ENCODE data around the gene CCDC178.
"Not testable (repeated sequence)": the region's sequence is repeated elsewhere in the genome, so short reads cannot be mapped to it uniquely, and the experiment has no call there.

The CCDC178 gene

GRCh38 chr18:32975163-32975436 lies 465.4 kb downstream of the CCDC178 start:
- no peak for DNase-seq

DNA sequence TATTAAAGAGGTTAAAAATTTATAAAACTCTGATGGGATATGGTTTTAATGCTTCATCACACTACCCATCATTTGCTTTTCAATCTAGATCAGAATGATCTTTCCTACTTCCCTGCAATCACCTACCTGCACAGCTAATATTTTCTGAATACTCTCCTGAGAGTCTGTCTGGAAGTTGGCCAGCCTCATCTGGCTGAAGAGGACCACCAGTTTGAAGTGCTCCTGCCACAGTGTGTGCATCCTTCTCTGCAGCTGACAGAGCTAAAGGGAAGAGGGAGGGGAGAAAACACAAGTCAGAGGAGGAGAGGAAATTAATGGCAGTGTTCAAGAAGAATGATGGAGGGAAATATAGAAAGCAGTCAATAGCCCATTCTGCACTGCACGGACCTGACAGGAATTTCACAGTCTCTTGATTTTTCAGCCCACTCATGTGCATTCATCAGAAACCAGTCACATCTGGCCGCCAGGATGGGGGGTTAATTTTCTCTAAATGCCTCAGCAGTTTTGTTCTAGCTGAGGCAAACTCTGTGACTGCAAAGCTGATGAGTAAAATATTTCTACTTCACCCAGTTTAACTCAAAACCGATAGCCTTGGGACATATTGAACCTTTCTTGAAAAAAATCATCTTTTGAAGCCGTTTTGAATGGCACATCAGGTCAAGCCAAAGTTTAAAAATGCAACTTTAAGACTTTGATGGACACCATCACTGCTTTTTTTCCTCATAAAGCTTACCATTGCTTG lies 465.9 kb downstream of the CCDC178 start:
- no peak for DNase-seq

DNA sequence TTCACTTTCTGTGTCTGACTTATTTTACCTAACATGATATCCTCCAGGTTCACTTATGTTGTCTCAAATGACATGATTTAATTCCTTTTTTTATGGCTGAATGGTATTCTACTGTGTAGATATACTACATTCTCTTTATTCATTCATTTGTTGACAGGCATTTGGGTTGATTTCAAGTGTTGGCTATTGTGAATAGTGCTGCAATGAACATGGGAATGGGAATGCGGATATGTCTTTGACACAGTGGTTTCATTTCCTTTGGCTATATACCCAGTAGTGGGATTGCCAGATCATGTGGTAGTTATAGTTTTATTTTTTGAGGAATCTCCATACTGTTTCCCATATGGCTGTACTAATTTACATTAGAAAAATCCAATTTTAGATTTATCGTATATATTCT lies 472.3 kb downstream of the CCDC178 start:
- no peak for DNase-seq

GRCh38 chr18:32966141-32966540 lies 474.4 kb downstream of the CCDC178 start:
- no peak for DNase-seq

GRCh38 chr18:32961538-32961937 lies 479.0 kb downstream of the CCDC178 start:
- DNase-seq, result no peak

- DNase-seq, result no peak
Measured at GRCh38 chr18:32958746-32959145, 481.8 kb downstream of the CCDC178 start.

DNA sequence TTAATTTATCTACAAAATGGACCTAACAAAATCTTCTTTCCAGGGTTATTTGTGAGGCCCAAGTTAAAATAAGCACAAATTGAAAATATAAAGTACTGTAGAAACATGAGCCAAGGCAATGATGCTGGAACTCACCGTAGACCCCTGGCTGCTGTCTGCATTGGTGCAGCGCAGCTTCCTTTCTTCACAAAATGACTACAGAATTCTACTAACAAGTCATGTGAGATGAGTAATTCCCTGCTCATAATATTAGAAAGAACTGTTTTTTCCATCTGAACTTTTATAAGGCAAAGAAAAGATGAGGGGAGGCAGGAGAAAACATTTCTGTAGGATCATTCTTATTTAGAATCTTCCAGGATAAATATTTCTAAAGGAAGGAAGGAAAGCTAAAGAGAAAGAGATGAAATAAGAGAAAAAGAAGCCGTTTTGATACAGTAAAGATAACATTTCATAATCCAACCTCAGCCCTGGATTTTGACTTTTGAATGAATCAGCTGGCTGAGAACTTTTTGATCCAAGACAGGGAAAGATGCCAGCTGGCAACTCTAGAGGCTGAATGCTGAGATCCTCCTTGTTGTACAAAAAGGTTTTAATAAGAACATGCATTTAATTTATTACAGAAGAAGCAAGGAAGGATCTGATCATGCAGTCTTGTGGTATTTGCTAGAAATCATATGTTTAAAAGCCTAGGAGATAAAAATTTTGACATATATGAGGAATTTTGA lies 483.8 kb downstream of the CCDC178 start:
- DNase-seq, result no peak

- not testable (repeated sequence) for DNase-seq
Measured at GRCh38 chr18:32952318-32952717, 488.2 kb downstream of the CCDC178 start.

DNA sequence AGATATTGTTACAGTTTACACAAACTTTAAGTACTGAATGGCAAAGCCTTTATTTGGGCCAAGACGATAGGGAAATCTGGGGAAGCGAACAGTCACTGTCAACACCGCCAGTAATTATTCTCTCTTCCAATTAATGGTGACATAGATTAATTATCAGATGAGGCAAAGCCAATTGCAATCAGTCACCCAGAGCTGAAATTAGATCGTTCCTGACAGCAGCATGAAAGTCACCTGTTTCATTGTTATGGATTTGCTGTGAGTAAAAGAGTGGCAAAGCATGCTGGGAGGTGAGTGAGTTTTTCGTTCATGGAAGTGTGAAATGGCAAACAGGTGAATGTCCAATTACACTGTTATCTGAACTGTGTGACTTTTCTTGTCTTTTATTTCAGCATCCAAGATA lies 502.9 kb downstream of the CCDC178 start:
- DNase-seq, result no peak

DNA sequence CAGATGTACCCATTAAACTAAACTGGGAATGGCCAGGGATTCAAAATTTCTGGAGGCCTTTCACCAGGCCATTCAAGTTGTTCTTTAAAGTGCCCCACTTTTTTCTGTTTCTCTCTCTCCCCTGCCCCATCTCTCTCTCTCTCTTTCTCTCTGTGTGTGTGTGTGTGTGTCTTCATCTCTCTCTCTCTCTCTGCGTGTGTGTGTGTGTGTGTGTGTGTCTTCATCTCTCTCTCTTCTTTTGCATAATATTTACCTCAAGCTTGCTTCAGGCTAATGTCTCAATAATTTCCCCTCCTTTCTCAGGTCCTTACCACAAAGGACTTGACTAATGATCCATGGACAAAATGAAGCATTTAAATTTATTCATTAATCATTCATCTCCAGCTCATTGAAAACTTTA lies 503.5 kb downstream of the CCDC178 start:
- no peak for DNase-seq

DNA sequence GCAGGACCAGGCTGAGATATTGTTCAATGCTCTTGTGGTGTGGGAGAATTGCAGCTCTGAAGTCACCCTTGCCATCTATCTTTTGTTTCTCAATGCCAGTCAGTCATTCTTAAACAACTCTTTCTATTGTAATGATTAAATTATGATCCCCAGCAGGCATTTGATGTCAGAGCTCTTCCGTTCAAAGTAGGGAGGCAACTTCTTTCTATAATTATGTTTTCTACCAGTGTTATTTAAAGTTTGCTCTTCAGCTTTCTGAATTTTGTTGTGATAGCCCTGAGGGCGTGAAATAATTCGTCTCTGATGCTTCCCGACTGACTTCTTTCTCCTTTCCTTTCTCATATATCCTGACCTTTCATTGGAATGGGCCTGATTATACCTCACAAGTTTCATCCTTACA lies 506.3 kb downstream of the CCDC178 start:
- no peak for DNase-seq

DNA sequence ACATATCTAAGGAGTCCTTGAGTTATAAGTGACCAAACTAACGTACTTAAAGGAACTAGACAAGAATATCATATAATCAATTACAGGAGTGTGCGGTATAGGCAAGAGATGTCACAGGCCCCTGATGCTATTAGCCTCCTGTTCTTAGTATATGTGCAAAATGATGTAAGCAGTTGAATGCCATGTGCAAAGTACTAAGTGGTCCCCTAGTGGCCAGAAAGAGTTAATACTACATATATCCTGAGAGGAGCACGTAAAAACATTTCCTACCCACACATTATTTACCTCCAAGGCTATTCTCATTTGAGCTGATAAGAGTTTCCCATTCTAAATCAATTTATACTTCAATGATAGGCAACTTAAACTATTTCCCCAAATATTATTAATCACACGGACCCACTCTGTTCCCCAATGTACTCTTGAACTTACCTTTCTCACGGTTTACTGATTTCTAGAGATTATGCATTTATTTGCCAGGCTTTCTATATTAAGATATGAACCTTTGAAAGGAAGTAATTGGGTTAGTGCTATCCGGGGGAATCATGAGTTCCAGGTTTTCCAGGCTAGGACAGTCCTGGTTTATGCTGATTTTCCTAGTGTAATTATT lies 509.7 kb downstream of the CCDC178 start:
- DNase-seq, result no peak

DNA sequence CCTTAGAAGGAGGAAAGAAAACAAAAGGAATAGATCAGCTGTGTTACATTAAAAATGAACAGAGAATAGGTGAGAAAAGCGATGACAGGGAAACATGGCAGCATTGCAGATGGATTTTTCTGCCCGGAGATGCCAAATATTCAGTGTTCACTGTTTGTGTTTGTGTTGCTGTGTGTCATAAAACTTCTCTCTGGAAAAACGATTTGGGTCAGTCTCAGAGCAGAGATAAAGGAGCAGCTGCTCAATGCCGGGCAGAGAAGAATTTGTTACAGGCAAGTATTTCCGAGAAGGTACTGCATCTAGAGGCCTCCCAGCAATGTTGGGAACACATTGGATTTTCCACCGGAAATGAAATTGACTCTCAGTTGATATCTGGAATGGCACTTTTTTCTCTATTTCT lies 511.3 kb downstream of the CCDC178 start:
- no peak for DNase-seq

- DNase-seq, result no peak
Measured at GRCh38 chr18:32922951-32923430, 517.5 kb downstream of the CCDC178 start.

- no peak for DNase-seq
Measured at GRCh38 chr18:32920796-32921787, 519.4 kb downstream of the CCDC178 start.

- no peak for DNase-seq
Measured at GRCh38 chr18:32919799-32920198, 520.7 kb downstream of the CCDC178 start.

- DNase-seq, result no peak
Measured at GRCh38 chr18:32918692-32919250, 521.8 kb downstream of the CCDC178 start.

DNA sequence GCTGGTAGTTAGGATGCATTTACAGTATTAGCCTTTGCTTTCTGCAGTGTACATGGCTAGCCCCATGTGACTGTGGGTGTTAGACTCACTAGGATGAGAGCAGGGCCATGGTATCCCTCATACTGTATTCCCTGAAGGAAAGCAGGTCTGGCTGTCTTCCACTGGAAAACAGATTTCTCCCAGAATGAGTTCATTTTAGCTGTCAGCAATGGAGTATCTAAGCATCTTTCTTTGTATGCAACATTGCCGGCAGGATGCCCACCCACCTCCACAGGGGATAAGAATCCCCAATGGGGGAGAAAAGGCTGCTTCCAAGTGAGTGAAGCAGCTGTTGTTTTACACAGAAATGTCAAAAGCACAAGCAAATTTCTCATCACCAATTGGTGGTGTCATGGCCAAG lies 525.0 kb downstream of the CCDC178 start:
- no peak for DNase-seq

DNA sequence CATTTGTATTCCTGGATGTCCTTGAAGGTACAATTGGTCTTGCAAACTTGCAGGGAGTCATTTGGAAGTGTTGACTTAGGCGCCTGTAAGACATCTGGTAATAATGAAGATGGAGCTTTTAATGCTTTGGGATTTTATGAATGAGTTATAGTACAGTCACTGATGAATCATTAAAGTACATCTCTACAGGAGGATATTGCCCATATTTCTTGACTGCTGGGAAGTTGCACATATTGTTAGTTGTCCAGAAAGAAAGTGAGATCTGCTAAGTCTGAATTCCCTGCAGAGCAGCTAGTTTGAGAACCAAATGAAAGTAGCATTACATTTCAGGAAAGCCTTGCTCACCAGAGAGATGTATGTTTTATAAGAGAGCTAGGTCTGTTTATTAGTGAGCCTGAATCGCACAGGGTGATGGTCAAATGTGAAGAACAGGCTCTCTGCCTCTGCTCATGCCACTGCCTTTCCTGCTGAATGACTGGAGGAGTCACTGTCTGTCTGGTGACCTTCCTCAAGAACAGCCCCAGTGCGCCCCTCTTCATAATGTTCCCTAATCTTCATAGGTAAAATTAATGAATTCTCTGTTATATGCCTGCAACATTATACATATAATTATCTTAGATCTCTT lies 528.7 kb downstream of the CCDC178 start:
- DNase-seq, result no peak

DNA sequence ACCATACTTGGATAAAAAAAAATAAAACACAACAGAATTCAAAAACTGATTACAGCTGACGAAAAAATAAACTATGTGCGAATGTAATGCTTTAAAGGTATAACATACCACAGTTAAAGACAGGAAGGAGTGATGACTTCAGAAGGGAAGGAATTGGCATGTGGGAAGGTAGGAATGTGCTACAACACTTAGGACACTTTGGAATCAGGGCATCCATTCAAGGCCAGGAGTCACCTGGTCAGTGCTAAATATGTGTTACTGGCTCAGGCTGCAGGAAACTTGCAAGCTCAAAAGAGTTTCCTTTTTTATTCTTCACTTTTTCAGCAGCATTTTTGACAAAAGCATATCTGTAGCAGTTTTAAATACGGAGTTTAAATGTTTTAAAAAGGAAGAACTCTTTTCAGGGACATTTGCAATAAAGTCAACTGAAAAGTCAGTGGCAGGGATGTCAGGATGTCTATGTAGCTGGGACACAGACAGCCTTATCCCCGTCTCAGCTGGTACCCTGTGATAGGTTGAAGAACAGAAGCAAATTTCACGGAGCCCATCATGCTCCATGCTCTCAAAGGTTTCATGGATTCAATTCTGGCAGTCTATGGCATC lies 529.7 kb downstream of the CCDC178 start:
- no peak for DNase-seq

- no peak for DNase-seq
Measured at GRCh38 chr18:32909798-32910561, 530.5 kb downstream of the CCDC178 start.

Measured in C1 segment of cervical spinal cord (tissue), 14 donors.